DND-41 (cell line): Measurements from ENCODE around the gene NRXN2.

Experiments
- ATAC-seq: fragments of 200-7000 bp; cut with Tn5 transposase; 3 replicates; pipeline ENCODE4 v1.9.1; 2021; ENCODE audit warnings: low read depth; ENCODE audit not compliant: insufficient read depth
- DNase-seq: peaks from one replicate; pipeline ENCODE4 v3.0.0-alpha.2; 2020
- H2AFZ ChIP-seq: 2 replicates; pipeline ENCODE4 v1.6.0; 2012; ENCODE audit warnings: low read depth, low read length
- H3K27ac ChIP-seq: 2 replicates; pipeline ENCODE4 v1.5.1; 2012; ENCODE audit warnings: low read length, inconsistent platforms
- H3K27me3 ChIP-seq: fragments of 200-600 bp; sonication (generic); 2 replicates; pipeline ENCODE4 v1.6.0; 2012; ENCODE audit warnings: low read length, mild to moderate bottlenecking, inconsistent platforms; ENCODE audit not compliant: insufficient read depth, poor library complexity
- H3K36me3 ChIP-seq: 2 replicates; pipeline ENCODE4 v1.5.1; 2012; ENCODE audit warnings: low read length, inconsistent platforms; ENCODE audit not compliant: insufficient read depth
- H3K4me1 ChIP-seq: 2 replicates; pipeline ENCODE4 v1.5.1; 2012; ENCODE audit warnings: mild to moderate bottlenecking, low read length; ENCODE audit not compliant: insufficient read depth
- H3K4me2 ChIP-seq: 2 replicates; pipeline ENCODE4 v1.6.0; 2012; ENCODE audit warnings: mild to moderate bottlenecking, moderate library complexity, low read length, inconsistent platforms; ENCODE audit not compliant: insufficient read depth
- H3K4me3 ChIP-seq, 2 experiments: fragments of 200-600 bp in 1 of 2; shearing (Covaris generic) in 1 of 2; 2 replicates each; pipeline ENCODE4 v1.5.1; 2012 to 2016; ENCODE audit warnings: inconsistent platforms in 2 of 2, low read length in 2 of 2, mild to moderate bottlenecking in 2 of 2, low read depth in 1 of 2, moderate library complexity in 1 of 2
- H3K79me2 ChIP-seq: 2 replicates; pipeline ENCODE4 v1.6.0; 2012; ENCODE audit warnings: low read length, inconsistent platforms; ENCODE audit not compliant: insufficient read depth
- H3K9ac ChIP-seq: 2 replicates; pipeline ENCODE4 v1.6.0; 2012; ENCODE audit warnings: low read depth, mild to moderate bottlenecking, inconsistent platforms, low read length, moderate library complexity
- H3K9me3 ChIP-seq: 2 replicates; pipeline ENCODE4 v1.5.1; 2012; ENCODE audit warnings: low read length, moderate library complexity, mild to moderate bottlenecking, inconsistent platforms; ENCODE audit not compliant: insufficient read depth, severe bottlenecking
- H4K20me1 ChIP-seq: 2 replicates; pipeline ENCODE4 v1.6.0; 2012; ENCODE audit warnings: low read length; ENCODE audit not compliant: insufficient read depth
- CTCF ChIP-seq: IDR thresholded peaks from 2 replicates; pipeline ENCODE4 v1.5.1; 2012; ENCODE audit warnings: borderline replicate concordance, low read length, moderate library complexity, mild to moderate bottlenecking; ENCODE audit not compliant: poor library complexity, severe bottlenecking; ENCODE audit errors: extremely low read depth
- EZH2 ChIP-seq: IDR thresholded peaks from 3 replicates; pipeline ENCODE4 v1.6.1; 2012; ENCODE audit warnings: borderline replicate concordance, low read depth, mild to moderate bottlenecking, moderate library complexity, low read length, inconsistent platforms; ENCODE audit not compliant: severe bottlenecking

NRXN2 gene

GRCh38 chr11:64638018-64638665 is 84.9 kb downstream of the NRXN2 start:
- no peak overlapping the region for H3K4me2 ChIP-seq
- no peaks in the 10 kb centered on the region for H3K36me3 ChIP-seq
- DNase-seq, result no peak
- no peak for ATAC-seq
- TF ChIP-seq EZH2, result no peak
- TF ChIP-seq CTCF, result no peak
- peaks cover 31% of the 10 kb centered on the region for H3K27me3 ChIP-seq
- no peak overlapping the region for H3K9ac ChIP-seq
- H4K20me1 ChIP-seq, result peaks cover 12% of the 10 kb centered on the region
- H3K4me3 ChIP-seq, result no peak overlapping the region
- H3K4me1 ChIP-seq, result no peaks in the 10 kb centered on the region
- H3K9me3 ChIP-seq, result no peaks in the 10 kb centered on the region
- no peak overlapping the region for H3K27ac ChIP-seq
- H3K79me2 ChIP-seq, result no peaks in the 10 kb centered on the region
- no peak overlapping the region for H2AFZ ChIP-seq

GRCh38 chr11:64637334-64638017 is 85.5 kb downstream of the NRXN2 start:
- no peak overlapping the region for H3K9ac ChIP-seq

GRCh38 chr11:64633555-64634159 is 89.3 kb downstream of the NRXN2 start:
- Histone ChIP-seq H3K27ac (no peak overlapping the region), H3K27me3 (no peaks in the 10 kb centered on the region), H3K4me2 (no peak overlapping the region), H3K9ac (no peak overlapping the region), H3K9me3 (no peaks in the 10 kb centered on the region), H4K20me1 (0 out of 2 replicates have a peak, but pooled peaks cover 3% of the 10 kb centered on the region), H3K4me3 (no peak overlapping the region), H3K36me3 (no peaks in the 10 kb centered on the region), H3K79me2 (no peaks in the 10 kb centered on the region), H2AFZ (no peak overlapping the region), H3K4me1 (no peaks in the 10 kb centered on the region)
- ATAC-seq, result no peak
- no peak for DNase-seq
- TF ChIP-seq EZH2 (no peak), CTCF (no peak)

More at GRCh38 chr11:64637334-64638017, 85.5 kb downstream of the NRXN2 start:
- Histone ChIP-seq H3K27me3 (peaks cover 26% of the 10 kb centered on the region), H3K36me3 (no peaks in the 10 kb centered on the region), H3K4me2 (no peak overlapping the region), H3K4me1 (no peaks in the 10 kb centered on the region), H3K4me3 (no peak overlapping the region), H3K9me3 (no peaks in the 10 kb centered on the region), H3K79me2 (no peaks in the 10 kb centered on the region), H2AFZ (no peak overlapping the region), H4K20me1 (peaks cover 12% of the 10 kb centered on the region), H3K27ac (no peak overlapping the region)
- DNase-seq, result no peak
- TF ChIP-seq EZH2 (no peak), CTCF (no peak)
- no peak for ATAC-seq
